Measurements from ENCODE around the gene ZBTB20.

ZBTB20 gene

GRCh38 chr3:114411811-114412803 lies 735.0 kb downstream of the ZBTB20 start:
- no peak overlapping the region for H3K9ac ChIP-seq (ENCODE audit: low read depth in 1 of 2, low read length in 2 of 2)
- H3K27me3 ChIP-seq (ENCODE audit: control insufficient read depth in 2 of 2, insufficient read depth in 2 of 2, low read length in 2 of 2), result no peaks in the 10 kb centered on the region
- no peaks in the 10 kb centered on the region for H3K4me1 ChIP-seq (ENCODE audit: control insufficient read depth in 2 of 2, insufficient read depth in 2 of 2, low read length in 2 of 2)
- H3K27ac ChIP-seq (ENCODE audit: low read depth in 2 of 2, low read length in 2 of 2), result peak overlapping the region in 1 of 2 donors; percentile 12
- no peak overlapping the region for H3K4me3 ChIP-seq (ENCODE audit: low read length in 2 of 2)
- no peaks in the 10 kb centered on the region for H3K9me3 ChIP-seq (ENCODE audit: control insufficient read depth in 2 of 2, low read length in 2 of 2)
- H3K36me3 ChIP-seq (ENCODE audit: control insufficient read depth in 2 of 2, insufficient read depth in 2 of 2, low read length in 2 of 2), result no peaks in the 10 kb centered on the region

- Histone ChIP-seq H3K36me3 (ENCODE audit: control insufficient read depth in 2 of 2, insufficient read depth in 2 of 2, low read length in 2 of 2) (no peaks in the 10 kb centered on the region), H3K4me1 (ENCODE audit: control insufficient read depth in 2 of 2, insufficient read depth in 2 of 2, low read length in 2 of 2) (no peaks in the 10 kb centered on the region), H3K9me3 (ENCODE audit: control insufficient read depth in 2 of 2, low read length in 2 of 2) (no peaks in the 10 kb centered on the region), H3K4me3 (ENCODE audit: low read length in 2 of 2) (no peak overlapping the region), H3K9ac (ENCODE audit: low read depth in 1 of 2, low read length in 2 of 2) (no peak overlapping the region), H3K27ac (ENCODE audit: low read depth in 2 of 2, low read length in 2 of 2) (peak overlapping the region in 1 of 2 donors; percentile 30), H3K27me3 (ENCODE audit: control insufficient read depth in 2 of 2, insufficient read depth in 2 of 2, low read length in 2 of 2) (no peaks in the 10 kb centered on the region)
These were observed 735.9 kb downstream of the ZBTB20 start for GRCh38 chr3:114411190-114411668.

- Histone ChIP-seq H3K9me3 (ENCODE audit: control insufficient read depth in 2 of 2, low read length in 2 of 2) (no peaks in the 10 kb centered on the region), H3K27ac (ENCODE audit: low read depth in 2 of 2, low read length in 2 of 2) (no peak overlapping the region), H3K4me1 (ENCODE audit: control insufficient read depth in 2 of 2, insufficient read depth in 2 of 2, low read length in 2 of 2) (no peaks in the 10 kb centered on the region), H3K9ac (ENCODE audit: low read depth in 1 of 2, low read length in 2 of 2) (no peak overlapping the region), H3K36me3 (ENCODE audit: control insufficient read depth in 2 of 2, insufficient read depth in 2 of 2, low read length in 2 of 2) (no peaks in the 10 kb centered on the region), H3K27me3 (ENCODE audit: control insufficient read depth in 2 of 2, insufficient read depth in 2 of 2, low read length in 2 of 2) (no peaks in the 10 kb centered on the region), H3K4me3 (ENCODE audit: low read length in 2 of 2) (no peak overlapping the region)
These were observed 738.1 kb downstream of the ZBTB20 start for GRCh38 chr3:114408736-114409670.

- no peaks in the 10 kb centered on the region for H3K9me3 ChIP-seq (ENCODE audit: control insufficient read depth in 2 of 2, low read length in 2 of 2)
- no peaks in the 10 kb centered on the region for H3K36me3 ChIP-seq (ENCODE audit: control insufficient read depth in 2 of 2, insufficient read depth in 2 of 2, low read length in 2 of 2)
- no peaks in the 10 kb centered on the region for H3K4me1 ChIP-seq (ENCODE audit: control insufficient read depth in 2 of 2, insufficient read depth in 2 of 2, low read length in 2 of 2)
- no peak overlapping the region for H3K9ac ChIP-seq (ENCODE audit: low read depth in 1 of 2, low read length in 2 of 2)
- no peaks in the 10 kb centered on the region for H3K27me3 ChIP-seq (ENCODE audit: control insufficient read depth in 2 of 2, insufficient read depth in 2 of 2, low read length in 2 of 2)
- H3K27ac ChIP-seq (ENCODE audit: low read depth in 2 of 2, low read length in 2 of 2), result no peak overlapping the region
- no peak overlapping the region for H3K4me3 ChIP-seq (ENCODE audit: low read length in 2 of 2)
These were observed 740.2 kb downstream of the ZBTB20 start for GRCh38 chr3:114406922-114407321.

GRCh38 chr3:114406286-114406685 lies 740.8 kb downstream of the ZBTB20 start:
- Histone ChIP-seq H3K4me3 (ENCODE audit: low read length in 2 of 2) (no peak overlapping the region), H3K9ac (ENCODE audit: low read depth in 1 of 2, low read length in 2 of 2) (no peak overlapping the region), H3K4me1 (ENCODE audit: control insufficient read depth in 2 of 2, insufficient read depth in 2 of 2, low read length in 2 of 2) (no peaks in the 10 kb centered on the region)

GRCh38 chr3:114405202-114405990 lies 741.7 kb downstream of the ZBTB20 start:
- Histone ChIP-seq H3K9me3 (ENCODE audit: control insufficient read depth in 2 of 2, low read length in 2 of 2) (no peaks in the 10 kb centered on the region), H3K4me1 (ENCODE audit: control insufficient read depth in 2 of 2, insufficient read depth in 2 of 2, low read length in 2 of 2) (no peaks in the 10 kb centered on the region), H3K27me3 (ENCODE audit: control insufficient read depth in 2 of 2, insufficient read depth in 2 of 2, low read length in 2 of 2) (no peaks in the 10 kb centered on the region), H3K9ac (ENCODE audit: low read depth in 1 of 2, low read length in 2 of 2) (no peak overlapping the region), H3K27ac (ENCODE audit: low read depth in 2 of 2, low read length in 2 of 2) (no peak overlapping the region), H3K4me3 (ENCODE audit: low read length in 2 of 2) (no peak overlapping the region), H3K36me3 (ENCODE audit: control insufficient read depth in 2 of 2, insufficient read depth in 2 of 2, low read length in 2 of 2) (no peaks in the 10 kb centered on the region)

More at GRCh38 chr3:114406286-114406685, 740.8 kb downstream of the ZBTB20 start:
- Histone ChIP-seq H3K9me3 (ENCODE audit: control insufficient read depth in 2 of 2, low read length in 2 of 2) (no peaks in the 10 kb centered on the region), H3K27ac (ENCODE audit: low read depth in 2 of 2, low read length in 2 of 2) (no peak overlapping the region), H3K36me3 (ENCODE audit: control insufficient read depth in 2 of 2, insufficient read depth in 2 of 2, low read length in 2 of 2) (no peaks in the 10 kb centered on the region), H3K27me3 (ENCODE audit: control insufficient read depth in 2 of 2, insufficient read depth in 2 of 2, low read length in 2 of 2) (no peaks in the 10 kb centered on the region)

GRCh38 chr3:114404590-114404989 lies 742.5 kb downstream of the ZBTB20 start:
- Histone ChIP-seq H3K27ac (ENCODE audit: low read depth in 2 of 2, low read length in 2 of 2) (no peak overlapping the region), H3K4me3 (ENCODE audit: low read length in 2 of 2) (no peak overlapping the region), H3K36me3 (ENCODE audit: control insufficient read depth in 2 of 2, insufficient read depth in 2 of 2, low read length in 2 of 2) (no peaks in the 10 kb centered on the region), H3K9ac (ENCODE audit: low read depth in 1 of 2, low read length in 2 of 2) (no peak overlapping the region), H3K9me3 (ENCODE audit: control insufficient read depth in 2 of 2, low read length in 2 of 2) (no peaks in the 10 kb centered on the region), H3K4me1 (ENCODE audit: control insufficient read depth in 2 of 2, insufficient read depth in 2 of 2, low read length in 2 of 2) (no peaks in the 10 kb centered on the region), H3K27me3 (ENCODE audit: control insufficient read depth in 2 of 2, insufficient read depth in 2 of 2, low read length in 2 of 2) (no peaks in the 10 kb centered on the region)

- Histone ChIP-seq H3K4me3 (ENCODE audit: low read length in 2 of 2) (no peak overlapping the region), H3K4me1 (ENCODE audit: control insufficient read depth in 2 of 2, insufficient read depth in 2 of 2, low read length in 2 of 2) (no peaks in the 10 kb centered on the region), H3K27ac (ENCODE audit: low read depth in 2 of 2, low read length in 2 of 2) (no peak overlapping the region), H3K27me3 (ENCODE audit: control insufficient read depth in 2 of 2, insufficient read depth in 2 of 2, low read length in 2 of 2) (no peaks in the 10 kb centered on the region), H3K9me3 (ENCODE audit: control insufficient read depth in 2 of 2, low read length in 2 of 2) (no peaks in the 10 kb centered on the region), H3K36me3 (ENCODE audit: control insufficient read depth in 2 of 2, insufficient read depth in 2 of 2, low read length in 2 of 2) (no peaks in the 10 kb centered on the region), H3K9ac (ENCODE audit: low read depth in 1 of 2, low read length in 2 of 2) (no peak overlapping the region)
These were observed 744.2 kb downstream of the ZBTB20 start for GRCh38 chr3:114402838-114403237.

GRCh38 chr3:114401346-114401745 lies 745.7 kb downstream of the ZBTB20 start:
- Histone ChIP-seq H3K36me3 (ENCODE audit: control insufficient read depth in 2 of 2, insufficient read depth in 2 of 2, low read length in 2 of 2) (no peaks in the 10 kb centered on the region), H3K4me1 (ENCODE audit: control insufficient read depth in 2 of 2, insufficient read depth in 2 of 2, low read length in 2 of 2) (no peaks in the 10 kb centered on the region)

More at GRCh38 chr3:114401346-114401745, 745.7 kb downstream of the ZBTB20 start:
- Histone ChIP-seq H3K4me3 (ENCODE audit: low read length in 2 of 2) (no peak overlapping the region), H3K9ac (ENCODE audit: low read depth in 1 of 2, low read length in 2 of 2) (no peak overlapping the region), H3K27ac (ENCODE audit: low read depth in 2 of 2, low read length in 2 of 2) (no peak overlapping the region), H3K27me3 (ENCODE audit: control insufficient read depth in 2 of 2, insufficient read depth in 2 of 2, low read length in 2 of 2) (no peaks in the 10 kb centered on the region), H3K9me3 (ENCODE audit: control insufficient read depth in 2 of 2, low read length in 2 of 2) (no peaks in the 10 kb centered on the region)

Measured in mucosa of rectum (tissue), 2 donors.